ENCODE measurements around the gene TEKT1. TPM values are rescaled to one million over a fixed set of nuclear protein-coding genes. Genes with fewer than 3 reads are reported as not detected.

TEKT1 gene
- polyA plus RNA-seq, 1 donor (not counting 4 experiments of a cell fraction or from before 2014, with no cell fraction given): not detected

- H3K79me2 ChIP-seq (ENCODE audit: control insufficient read depth, insufficient read depth, low read length): no peaks in the 10 kb centered on the region
- H3K9me1 ChIP-seq (ENCODE audit: control insufficient read depth, extremely low read depth, insufficient read depth, low read length): no peaks in the 10 kb centered on the region
- peak overlapping the region; percentile 92 for H2AFZ ChIP-seq (ENCODE audit: control insufficient read depth, low read length)
- H3K4me1 ChIP-seq (ENCODE audit: control insufficient read depth, extremely low read depth, insufficient read depth, low read length): peaks cover 24% of the 10 kb centered on the region
- peak overlapping the region; percentile 92 for H3K4me2 ChIP-seq (ENCODE audit: control insufficient read depth, extremely low read depth, insufficient read depth, low read depth, low read length)
- H3K27ac ChIP-seq (ENCODE audit: control insufficient read depth, insufficient read depth, low read length): peak overlapping the region; percentile 17
- no peaks in the 10 kb centered on the region for H3K9me3 ChIP-seq (ENCODE audit: control insufficient read depth, low read depth, low read length)
- H4K20me1 ChIP-seq (ENCODE audit: control insufficient read depth, extremely low read depth, insufficient read depth, low read length): no peaks in the 10 kb centered on the region
- FAIRE-seq (no peak), DNase-seq (ENCODE audit: low read depth, low spot score) (no peak)
- no peaks in the 10 kb centered on the region for H3K27me3 ChIP-seq (ENCODE audit: control insufficient read depth, extremely low read depth, insufficient read depth, low read length)
- dilution Hi-C loops (cut with MboI; ENCODE audit: extremely low pct_ligation_motif_present, low sequenced_read_pairs): no loop called here
- H3K36me3 ChIP-seq (ENCODE audit: control insufficient read depth in 2 of 2, extremely low read depth in 1 of 2, insufficient read depth in 2 of 2, low read length in 2 of 2): no peaks in the 10 kb centered on the region
- TF ChIP-seq EZH2 (IDR thresholded peaks at IDR 0.05; ENCODE audit: low read length): no peak
- TF ChIP-seq CTCF (optimal IDR thresholded peaks at IDR 0.05 in 1 of 3, IDR thresholded peaks at IDR 0.05 in 1 of 3, conservative IDR thresholded peaks at IDR 0.05 in 1 of 3; ENCODE audit: extremely low read depth in 1 of 3, insufficient read depth in 2 of 3, low read length in 3 of 3): no peak
- peak overlapping the region; percentile 62 for H3K9ac ChIP-seq (ENCODE audit: control insufficient read depth, extremely low read depth, insufficient read depth, low read length)
- H3K4me3 ChIP-seq (ENCODE audit: control insufficient read depth in 2 of 3, extremely low read depth in 1 of 3, insufficient read depth in 2 of 3, low read depth in 1 of 3, low read length in 3 of 3): peak overlapping the region in 2 of 3 experiments; percentile 38 to 65
These were observed 76.2 kb downstream of the TEKT1 start for GRCh38 chr17:6755281-6755680.

GRCh38 chr17:6753546-6753945, 78.0 kb downstream of the TEKT1 start:
- Histone ChIP-seq H2AFZ (ENCODE audit: control insufficient read depth, low read length) (no peak overlapping the region), H3K9me3 (ENCODE audit: control insufficient read depth, low read depth, low read length) (no peaks in the 10 kb centered on the region), H3K4me3 (ENCODE audit: control insufficient read depth in 2 of 3, extremely low read depth in 1 of 3, insufficient read depth in 2 of 3, low read depth in 1 of 3, low read length in 3 of 3) (no peak overlapping the region), H3K27ac (ENCODE audit: control insufficient read depth, insufficient read depth, low read length) (no peak overlapping the region), H3K27me3 (ENCODE audit: control insufficient read depth, extremely low read depth, insufficient read depth, low read length) (no peaks in the 10 kb centered on the region), H3K9ac (ENCODE audit: control insufficient read depth, extremely low read depth, insufficient read depth, low read length) (no peak overlapping the region), H3K9me1 (ENCODE audit: control insufficient read depth, extremely low read depth, insufficient read depth, low read length) (no peaks in the 10 kb centered on the region), H4K20me1 (ENCODE audit: control insufficient read depth, extremely low read depth, insufficient read depth, low read length) (no peaks in the 10 kb centered on the region), H3K4me2 (ENCODE audit: control insufficient read depth, extremely low read depth, insufficient read depth, low read depth, low read length) (no peak overlapping the region), H3K4me1 (ENCODE audit: control insufficient read depth, extremely low read depth, insufficient read depth, low read length) (peaks cover 24% of the 10 kb centered on the region), H3K79me2 (ENCODE audit: control insufficient read depth, insufficient read depth, low read length) (no peaks in the 10 kb centered on the region), H3K36me3 (ENCODE audit: control insufficient read depth in 2 of 2, extremely low read depth in 1 of 2, insufficient read depth in 2 of 2, low read length in 2 of 2) (no peaks in the 10 kb centered on the region)
- DNase-seq (ENCODE audit: low read depth, low spot score) (no peak), FAIRE-seq (no peak)
- dilution Hi-C loops (cut with MboI; ENCODE audit: extremely low pct_ligation_motif_present, low sequenced_read_pairs): no loop called here
- no peak for TF ChIP-seq CTCF (optimal IDR thresholded peaks at IDR 0.05 in 1 of 3, IDR thresholded peaks at IDR 0.05 in 1 of 3, conservative IDR thresholded peaks at IDR 0.05 in 1 of 3; ENCODE audit: extremely low read depth in 1 of 3, insufficient read depth in 2 of 3, low read length in 3 of 3)
- TF ChIP-seq EZH2 (IDR thresholded peaks at IDR 0.05; ENCODE audit: low read length): no peak

All from keratinocyte (primary cell).